HCT116 (cell line): ENCODE data around the gene ANKRD18B. TPM values are rescaled to one million over a fixed set of nuclear protein-coding genes. Genes with fewer than 3 reads are reported as not detected.
"Not testable (repeated sequence)": the region's sequence is repeated elsewhere in the genome, so short reads cannot be mapped to it uniquely, and the experiment has no call there.

Source experiments
- ATAC-seq: fragments of 200-7000 bp; cut with Tn5 transposase; 2 replicates; pipeline ENCODE4 v1.9.1; 2020; ENCODE audit warnings: mild to moderate bottlenecking, moderate library complexity
- BruUV-seq: library from RNA; stranded (reverse); fragments of 400-500 nt; replicated peaks from 2 replicates; lab custom pipeline; 2021; lab: Mats Ljungman, UMichigan
- CTCF ChIA-PET: fragments of 300-600 bp; sonication (Branson Sonifier 250); formaldehyde crosslinking; loops from one replicate; lab custom pipeline; 2021; ENCODE audit warnings: antibody characterized with exemption; lab: Charles Lee
- POLR2A ChIA-PET: fragments of 300-600, 350-600 bp; sonication (Branson Sonifier 250); formaldehyde crosslinking; loops from one replicate; lab custom pipeline; 2021; ENCODE audit warnings: antibody characterized with exemption; lab: Charles Lee
- RAD21 ChIA-PET, 2 experiments: fragments of 300-600 bp; sonication (Branson Sonifier 250); formaldehyde crosslinking; loops; one replicate each; lab custom pipeline; 2023; ENCODE audit warnings: low total read pairs in 2 of 2; ENCODE audit not compliant: uncharacterized antibody in 2 of 2, unreplicated experiment in 2 of 2, low non-redundant PET in 1 of 2; lab: Charles Lee
- DNase-seq: peaks from one replicate; pipeline ENCODE4 v3.0.0-alpha.2; 2010; ENCODE audit warnings: low read depth, low spot score
- H2AFZ ChIP-seq: fragments of 200-600 bp; shearing (Covaris generic), sonication (generic); 2 replicates; pipeline ENCODE4 v1.6.1; 2017; ENCODE audit warnings: low read depth, mixed run types, mixed read lengths, antibody characterized with exemption, low read length; ENCODE audit not compliant: poor library complexity, severe bottlenecking
- H3K27ac ChIP-seq: 2 replicates; pipeline ENCODE4 v1.5.1; 2012; ENCODE audit warnings: low read depth, low read length
- H3K27me3 ChIP-seq: fragments of 200-600 bp; sonication (generic); 2 replicates; pipeline ENCODE4 v1.6.1; 2016; ENCODE audit warnings: mixed run types, low read length, mixed read lengths; ENCODE audit not compliant: insufficient read depth
- H3K36me3 ChIP-seq, 2 experiments: fragments of 200-500 bp in 1 of 2; fragments of 200-600 bp in 1 of 2; sonication (Bioruptor generic) in 1 of 2; sonication (generic) in 1 of 2; 2 replicates each; pipeline versions ENCODE4 v1.5.1 to v1.6.1; 2014 to 2016; ENCODE audit warnings: low read length in 2 of 2, inconsistent platforms in 1 of 2, mixed read lengths in 1 of 2, mixed run types in 1 of 2; ENCODE audit not compliant: insufficient read depth in 2 of 2, control insufficient read depth in 1 of 2
- H3K4me1 ChIP-seq, 2 experiments: fragments of 200-600 bp in 1 of 2; sonication (generic) in 1 of 2; 2 replicates each; pipeline versions ENCODE4 v1.5.1 to v1.6.1; 2012 to 2017; ENCODE audit warnings: low read length in 2 of 2, inconsistent platforms in 1 of 2, mild to moderate bottlenecking in 1 of 2, mixed read lengths in 1 of 2, mixed run types in 1 of 2, moderate library complexity in 1 of 2; ENCODE audit not compliant: insufficient read depth in 2 of 2, control insufficient read depth in 1 of 2
- H3K4me2 ChIP-seq: fragments of 200-600 bp; sonication (generic); 2 replicates; pipeline ENCODE4 v1.6.1; 2017; ENCODE audit warnings: mixed run types, low read length, mixed read lengths
- H3K4me3 ChIP-seq, 2 experiments: fragments of 200-600 bp in 1 of 2; sonication (generic) in 1 of 2; replicated peaks in 1 of 2; 2 replicates each; pipeline ENCODE4 v1.5.1; 2011 to 2016; ENCODE audit warnings: low read length in 2 of 2, control low read depth in 1 of 2, low read depth in 1 of 2, mild to moderate bottlenecking in 1 of 2, mixed read lengths in 1 of 2, mixed run types in 1 of 2
- H3K79me2 ChIP-seq: fragments of 200-600 bp; sonication (generic); 2 replicates; pipeline ENCODE4 v1.6.1; 2017; ENCODE audit warnings: mild to moderate bottlenecking, mixed run types, low read length, moderate library complexity, mixed read lengths; ENCODE audit not compliant: insufficient read depth
- H3K9ac ChIP-seq: fragments of 200-600 bp; sonication (generic); 2 replicates; pipeline ENCODE4 v1.6.1; 2016; ENCODE audit warnings: low read length, mixed read lengths
- H3K9me2 ChIP-seq: fragments of 200-600 bp; sonication (generic), shearing (Covaris generic); 2 replicates; pipeline ENCODE4 v1.6.1; 2017; ENCODE audit warnings: mixed run types, mild to moderate bottlenecking, moderate library complexity; ENCODE audit not compliant: insufficient read depth
- H3K9me3 ChIP-seq, 2 experiments: fragments of 200-500 bp in 1 of 2; fragments of 200-600 bp in 1 of 2; sonication (Bioruptor generic) in 1 of 2; sonication (generic) in 1 of 2; 2 replicates each; pipeline ENCODE4 v1.6.1; 2014 to 2017; ENCODE audit warnings: low read length in 2 of 2, mixed read lengths in 2 of 2, inconsistent platforms in 1 of 2, low read depth in 1 of 2, mild to moderate bottlenecking in 1 of 2, mixed run types in 1 of 2, moderate library complexity in 1 of 2; ENCODE audit not compliant: control insufficient read depth in 1 of 2, insufficient read depth in 1 of 2
- H4K20me1 ChIP-seq: fragments of 200-600 bp; sonication (generic), shearing (Covaris generic); 2 replicates; pipeline ENCODE4 v1.6.1; 2017; ENCODE audit warnings: mixed run types, mild to moderate bottlenecking, moderate library complexity; ENCODE audit not compliant: insufficient read depth
- ATF3 ChIP-seq: IDR thresholded peaks from 2 replicates; pipeline ENCODE4 v1.6.1; 2012
- ELF1 ChIP-seq: IDR thresholded peaks from 2 replicates; pipeline ENCODE4 v1.6.1; 2012; ENCODE audit warnings: low read depth, borderline replicate concordance
- JUND ChIP-seq: IDR thresholded peaks from 2 replicates; pipeline ENCODE4 v1.6.1; 2012
- SRF ChIP-seq: IDR thresholded peaks from 2 replicates; pipeline ENCODE4 v1.6.1; 2012; ENCODE audit warnings: low read depth
- TCF7L2 ChIP-seq: IDR thresholded peaks from 2 replicates; pipeline ENCODE4 v1.7.0; 2011; ENCODE audit warnings: borderline replicate concordance, inconsistent platforms; ENCODE audit not compliant: insufficient read depth, insufficient read length; ENCODE audit errors: extremely low read depth
- ZFX ChIP-seq: fragments of 450-650 bp; IDR thresholded peaks from 2 replicates; pipeline ENCODE4 v1.6.1; 2017
- ZNF274 ChIP-seq: fragments of 200-500 bp; sonication (Bioruptor generic); IDR thresholded peaks from 2 replicates; pipeline ENCODE4 v1.6.1; 2014; ENCODE audit warnings: mild to moderate bottlenecking, low read depth, low read length, inconsistent platforms
- intact Hi-C: fragments of 100-400 bp; cut with micrococcal nuclease; formaldehyde crosslinking; loops from 2 replicates; pipeline ENCODE4 v1.10.0; 2022
- total RNA-seq: library from RNA; stranded (reverse); gene quantifications from one replicate; pipeline ENCODE4 v1.2.1, GENCODE V29; 2021; ENCODE audit not compliant: unreplicated experiment

ANKRD18B gene
- total RNA-seq, 1 experiment from 2014 or later: 3.9 TPM

- TF ChIP-seq JUND (no peak), SRF (no peak), ATF3 (no peak), ELF1 (no peak), TCF7L2 (no peak), ZFX (no peak), ZNF274 (no peak)
Observed at GRCh38 chr9:33535541-33535940, 11.5 kb downstream of the ANKRD18B start (continued).

GRCh38 chr9:33543463-33543862 lies 19.4 kb downstream of the ANKRD18B start:
- ATAC-seq, BruUV-seq, CTCF ChIA-PET, POLR2A ChIA-PET, intact Hi-C loops, H3K9me2 ChIP-seq, H4K20me1 ChIP-seq, H2AFZ ChIP-seq, RAD21 ChIA-PET, H3K4me3 ChIP-seq, H3K9ac ChIP-seq, H3K27me3 ChIP-seq, H3K27ac ChIP-seq, H3K4me1 ChIP-seq, H3K4me2 ChIP-seq, H3K9me3 ChIP-seq, DNase-seq, H3K79me2 ChIP-seq, H3K36me3 ChIP-seq: not testable (repeated sequence)

GRCh38 chr9:33545715-33546114 lies 21.7 kb downstream of the ANKRD18B start:
- H2AFZ ChIP-seq, H3K4me2 ChIP-seq, H3K9me3 ChIP-seq, H3K36me3 ChIP-seq, H4K20me1 ChIP-seq, DNase-seq, H3K27me3 ChIP-seq, H3K27ac ChIP-seq, CTCF ChIA-PET, intact Hi-C loops, POLR2A ChIA-PET, H3K4me3 ChIP-seq, H3K9ac ChIP-seq, H3K9me2 ChIP-seq, RAD21 ChIA-PET, ATAC-seq, H3K4me1 ChIP-seq, H3K79me2 ChIP-seq, BruUV-seq: not testable (repeated sequence)

GRCh38 chr9:33548816-33549215 lies 24.8 kb downstream of the ANKRD18B start:
- H3K4me3 ChIP-seq, H3K27me3 ChIP-seq, H3K9ac ChIP-seq, H3K4me2 ChIP-seq, H3K4me1 ChIP-seq, H3K79me2 ChIP-seq, H3K27ac ChIP-seq, intact Hi-C loops, H4K20me1 ChIP-seq, DNase-seq, H3K9me3 ChIP-seq, RAD21 ChIA-PET, H3K9me2 ChIP-seq, BruUV-seq, POLR2A ChIA-PET, CTCF ChIA-PET, H3K36me3 ChIP-seq, ATAC-seq: not testable (repeated sequence)
- H2AFZ ChIP-seq: peak overlapping the region; percentile 32

- H4K20me1 ChIP-seq, H3K27ac ChIP-seq, H3K36me3 ChIP-seq, DNase-seq, H3K4me1 ChIP-seq, ATAC-seq, H3K4me3 ChIP-seq, H3K9ac ChIP-seq, POLR2A ChIA-PET, H3K4me2 ChIP-seq, H2AFZ ChIP-seq, H3K27me3 ChIP-seq, intact Hi-C loops, H3K9me3 ChIP-seq, CTCF ChIA-PET, RAD21 ChIA-PET, H3K9me2 ChIP-seq, BruUV-seq, H3K79me2 ChIP-seq: not testable (repeated sequence)
Observed at GRCh38 chr9:33549418-33549817, 25.4 kb downstream of the ANKRD18B start.
